Central memory CD8-positive, alpha-beta T cell (primary cell): Measurements from ENCODE around the gene TMEM132E.

Experiments used
- ATAC-seq: fragments of 150-1000 bp; cut with Tn5 transposase; replicated peaks from 2 replicates; pipeline ENCODE4 v1.10.0; 2022; ENCODE audit warnings: mild to moderate bottlenecking, moderate FRiP score, moderate number of reproducible peaks; ENCODE audit not compliant: poor library complexity, severe bottlenecking; ENCODE audit errors: extremely low read depth
- DNase-seq, 2 donors: peaks; one replicate each; pipeline ENCODE4 v3.0.0; 2021; ENCODE audit warnings: low spot score in 2 of 2
- H3K27ac Mint-ChIP-seq: one replicate; pipeline ENCODE4 v1.8.0; 2022; ENCODE audit warnings: low read depth, mild to moderate bottlenecking, moderate library complexity, mixed read lengths
- H3K27me3 Mint-ChIP-seq: one replicate; pipeline ENCODE4 v1.8.0; 2022; ENCODE audit warnings: mixed read lengths
- H3K36me3 Mint-ChIP-seq: one replicate; pipeline ENCODE4 v1.8.0; 2022; ENCODE audit warnings: mild to moderate bottlenecking, moderate library complexity, mixed read lengths; ENCODE audit not compliant: insufficient read depth
- H3K4me1 Mint-ChIP-seq: one replicate; pipeline ENCODE4 v1.8.0; 2022; ENCODE audit warnings: mixed read lengths
- H3K4me3 Mint-ChIP-seq: one replicate; pipeline ENCODE4 v1.8.0; 2022; ENCODE audit warnings: mild to moderate bottlenecking, moderate library complexity, mixed read lengths
- H3K9me3 Mint-ChIP-seq: one replicate; pipeline ENCODE4 v1.8.0; 2022; ENCODE audit warnings: mixed read lengths

Gene TMEM132E

GRCh38 chr17:34556384-34556783, 23.0 kb upstream of the TMEM132E start:
- ATAC-seq (no peak), DNase-seq (no peak)
- Mint-ChIP-seq H3K36me3 (no peaks in the 10 kb centered on the region), H3K4me3 (no peak overlapping the region), H3K4me1 (no peaks in the 10 kb centered on the region), H3K27ac (no peak overlapping the region), H3K9me3 (no peaks in the 10 kb centered on the region), H3K27me3 (peaks cover 32% of the 10 kb centered on the region)

DNA sequence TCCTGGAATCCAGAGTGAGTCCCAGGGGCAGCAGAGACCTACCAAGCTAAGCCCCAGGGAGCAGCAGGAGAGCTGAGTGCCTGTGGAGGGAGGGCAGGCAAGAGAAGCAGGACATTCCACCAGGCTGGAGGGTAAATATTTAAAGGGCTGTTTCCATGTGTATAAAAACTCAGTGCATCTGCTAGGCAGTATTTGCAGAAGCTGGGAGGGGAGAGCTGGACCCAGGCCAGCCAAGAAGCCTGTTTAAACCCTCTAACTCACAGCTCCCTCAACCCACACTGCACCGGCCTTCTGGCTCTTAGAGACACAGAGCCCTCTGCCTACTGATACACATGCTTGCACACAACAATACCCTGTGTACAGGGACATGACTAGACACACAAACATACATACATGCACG, 22.5 kb upstream of the TMEM132E start:
- DNase-seq (no peak), ATAC-seq (no peak)
- Mint-ChIP-seq H3K4me3 (no peak overlapping the region), H3K4me1 (no peaks in the 10 kb centered on the region), H3K27ac (no peak overlapping the region), H3K27me3 (peaks cover 30% of the 10 kb centered on the region), H3K36me3 (no peaks in the 10 kb centered on the region), H3K9me3 (no peaks in the 10 kb centered on the region)

DNA sequence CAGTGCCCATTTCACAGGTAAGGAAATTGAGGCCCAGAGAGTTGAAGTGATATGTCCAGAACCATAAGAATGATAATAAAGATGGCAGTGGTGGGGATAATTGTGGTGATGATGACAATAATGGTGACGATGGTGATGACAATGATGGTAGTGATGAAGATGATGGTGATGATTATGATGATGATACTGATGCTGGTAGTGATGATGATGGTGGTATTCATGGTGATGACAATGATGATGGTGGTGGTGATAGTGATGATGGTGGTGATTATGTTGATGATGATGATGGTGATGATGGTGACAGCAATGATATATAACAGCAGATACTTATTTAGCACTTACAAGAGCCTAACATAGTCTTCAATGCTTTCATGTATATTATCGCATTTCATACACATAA, 18.1 kb upstream of the TMEM132E start:
- no peak overlapping the region for H3K4me3 Mint-ChIP-seq
- H3K27ac Mint-ChIP-seq = no peak overlapping the region
- ATAC-seq (no peak), DNase-seq (no peak)
- H3K27me3 Mint-ChIP-seq = peaks cover 26% of the 10 kb centered on the region
- no peaks in the 10 kb centered on the region for H3K36me3 Mint-ChIP-seq
- H3K9me3 Mint-ChIP-seq = no peaks in the 10 kb centered on the region
- no peaks in the 10 kb centered on the region for H3K4me1 Mint-ChIP-seq

DNA sequence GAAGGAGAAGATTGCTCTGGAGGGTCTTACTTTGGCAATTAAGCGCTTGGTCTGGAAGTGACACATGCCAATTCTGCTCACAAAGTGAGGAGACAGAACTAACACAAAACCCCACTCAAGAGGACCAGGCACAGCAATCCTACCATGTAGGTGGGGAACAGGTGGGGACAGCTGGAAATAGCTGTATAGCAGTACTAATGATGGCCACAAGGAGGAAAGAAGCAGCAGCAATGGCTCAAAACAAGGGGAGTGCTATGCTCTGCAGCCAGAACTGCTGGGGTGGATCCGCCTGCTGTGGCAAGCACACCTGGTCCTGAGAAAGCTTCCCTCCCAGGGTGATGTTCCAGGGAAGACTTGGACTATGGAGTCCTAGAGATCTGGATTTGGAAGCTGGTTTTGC, 17.0 kb upstream of the TMEM132E start:
- Mint-ChIP-seq H3K4me1 (no peaks in the 10 kb centered on the region), H3K4me3 (no peak overlapping the region), H3K27me3 (peaks cover 26% of the 10 kb centered on the region), H3K36me3 (no peaks in the 10 kb centered on the region), H3K27ac (no peak overlapping the region), H3K9me3 (no peaks in the 10 kb centered on the region)
- ATAC-seq (no peak), DNase-seq (no peak)

- ATAC-seq (no peak), DNase-seq (no peak)
- Mint-ChIP-seq H3K4me3 (no peak overlapping the region), H3K27me3 (peaks cover 31% of the 10 kb centered on the region), H3K27ac (no peak overlapping the region), H3K9me3 (no peaks in the 10 kb centered on the region), H3K4me1 (no peaks in the 10 kb centered on the region), H3K36me3 (no peaks in the 10 kb centered on the region)
Measured at GRCh38 chr17:34565713-34566112, 13.7 kb upstream of the TMEM132E start.

GRCh38 chr17:34566201-34566600, 13.2 kb upstream of the TMEM132E start:
- H3K36me3 Mint-ChIP-seq = no peaks in the 10 kb centered on the region
- H3K4me1 Mint-ChIP-seq = no peaks in the 10 kb centered on the region
- no peak overlapping the region for H3K4me3 Mint-ChIP-seq
- H3K27ac Mint-ChIP-seq = no peak overlapping the region
- ATAC-seq = no peak
- H3K9me3 Mint-ChIP-seq = no peaks in the 10 kb centered on the region
- peaks cover 32% of the 10 kb centered on the region for H3K27me3 Mint-ChIP-seq
- DNase-seq = no peak

DNA sequence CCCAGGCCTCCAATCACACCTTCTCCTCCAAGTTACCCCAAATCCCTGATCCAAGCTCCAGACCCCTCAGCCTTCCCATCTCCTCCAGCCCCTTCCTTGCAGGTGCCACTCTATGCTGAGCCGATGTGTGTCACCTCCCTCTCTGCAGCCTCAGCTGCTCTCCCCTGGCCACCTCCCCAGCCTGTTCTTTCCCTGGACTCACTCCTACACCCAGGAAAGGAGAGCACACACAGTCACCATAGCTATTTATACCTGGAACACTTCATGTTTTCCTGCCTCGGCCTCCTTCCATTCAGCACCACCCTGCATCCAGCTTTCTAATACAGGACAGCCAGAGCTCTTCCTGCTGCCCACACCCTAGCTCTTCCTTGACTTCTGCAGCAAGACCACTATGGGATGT, 12.5 kb upstream of the TMEM132E start:
- ATAC-seq (no peak), DNase-seq (no peak)
- H3K27me3 Mint-ChIP-seq = peaks cover 33% of the 10 kb centered on the region
- no peaks in the 10 kb centered on the region for H3K4me1 Mint-ChIP-seq
- H3K36me3 Mint-ChIP-seq = no peaks in the 10 kb centered on the region
- H3K27ac Mint-ChIP-seq = no peak overlapping the region
- H3K9me3 Mint-ChIP-seq = no peaks in the 10 kb centered on the region
- H3K4me3 Mint-ChIP-seq = no peak overlapping the region

- Mint-ChIP-seq H3K27me3 (peaks cover 43% of the 10 kb centered on the region), H3K9me3 (no peaks in the 10 kb centered on the region)
- no peak for DNase-seq
Measured at GRCh38 chr17:34567691-34568465, 11.5 kb upstream of the TMEM132E start.

DNA sequence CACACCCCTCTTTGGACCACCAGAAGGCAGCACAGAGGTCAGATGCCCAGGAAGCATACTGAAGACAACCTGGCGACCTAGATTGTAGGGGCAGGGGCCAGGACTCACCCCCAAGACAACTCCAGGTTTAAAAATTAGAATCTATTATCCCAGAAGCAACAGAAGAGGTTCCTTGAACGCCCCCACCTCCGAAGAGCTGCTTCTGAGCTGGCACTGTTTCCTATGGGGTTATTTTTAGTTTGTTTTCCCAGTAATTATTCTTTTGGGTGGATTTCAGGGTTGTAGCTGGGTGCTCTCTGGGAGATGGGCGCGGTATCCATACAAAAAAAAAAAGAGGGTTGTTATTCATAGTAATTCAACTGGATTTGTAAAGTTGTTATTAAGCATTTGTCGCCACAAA, 10.4 kb upstream of the TMEM132E start:
- no peaks in the 10 kb centered on the region for H3K36me3 Mint-ChIP-seq
- H3K27me3 Mint-ChIP-seq = peaks cover 43% of the 10 kb centered on the region
- no peak overlapping the region for H3K4me3 Mint-ChIP-seq
- ATAC-seq (no peak), DNase-seq (no peak)
- no peaks in the 10 kb centered on the region for H3K9me3 Mint-ChIP-seq
- H3K4me1 Mint-ChIP-seq = no peaks in the 10 kb centered on the region
- no peak overlapping the region for H3K27ac Mint-ChIP-seq

More at GRCh38 chr17:34567691-34568465, 11.5 kb upstream of the TMEM132E start:
- Mint-ChIP-seq H3K27ac (no peak overlapping the region), H3K4me1 (no peaks in the 10 kb centered on the region), H3K4me3 (no peak overlapping the region), H3K36me3 (no peaks in the 10 kb centered on the region)
- no peak for ATAC-seq

- Mint-ChIP-seq H3K4me1 (no peaks in the 10 kb centered on the region), H3K9me3 (no peaks in the 10 kb centered on the region), H3K27ac (no peak overlapping the region), H3K36me3 (no peaks in the 10 kb centered on the region), H3K4me3 (no peak overlapping the region), H3K27me3 (peaks cover 44% of the 10 kb centered on the region)
- no peak for DNase-seq
- ATAC-seq = no peak
Measured at GRCh38 chr17:34569591-34569990, 9.8 kb upstream of the TMEM132E start.

DNA sequence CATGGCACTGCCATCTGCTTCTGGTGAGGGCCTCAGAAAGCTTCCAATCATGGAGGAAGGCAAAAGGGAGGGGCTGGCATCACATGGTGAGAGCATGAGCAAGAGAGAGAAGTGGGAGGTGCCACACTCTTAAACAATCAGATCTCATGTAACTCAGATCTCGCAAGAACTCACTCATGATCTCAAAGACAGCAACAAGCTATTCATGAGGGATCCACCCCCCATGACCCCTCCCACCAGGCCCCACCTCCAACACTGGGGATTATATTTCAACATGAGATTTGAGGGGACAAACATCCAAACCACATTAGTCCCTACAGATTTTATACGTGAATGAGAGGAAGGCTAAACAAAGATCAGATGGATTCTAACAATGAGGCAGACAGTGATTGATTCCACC, 8.9 kb upstream of the TMEM132E start:
- ATAC-seq (no peak), DNase-seq (no peak)
- Mint-ChIP-seq H3K27ac (no peak overlapping the region), H3K9me3 (no peaks in the 10 kb centered on the region), H3K36me3 (no peaks in the 10 kb centered on the region), H3K4me3 (no peak overlapping the region), H3K27me3 (peaks cover 53% of the 10 kb centered on the region), H3K4me1 (no peaks in the 10 kb centered on the region)

DNA sequence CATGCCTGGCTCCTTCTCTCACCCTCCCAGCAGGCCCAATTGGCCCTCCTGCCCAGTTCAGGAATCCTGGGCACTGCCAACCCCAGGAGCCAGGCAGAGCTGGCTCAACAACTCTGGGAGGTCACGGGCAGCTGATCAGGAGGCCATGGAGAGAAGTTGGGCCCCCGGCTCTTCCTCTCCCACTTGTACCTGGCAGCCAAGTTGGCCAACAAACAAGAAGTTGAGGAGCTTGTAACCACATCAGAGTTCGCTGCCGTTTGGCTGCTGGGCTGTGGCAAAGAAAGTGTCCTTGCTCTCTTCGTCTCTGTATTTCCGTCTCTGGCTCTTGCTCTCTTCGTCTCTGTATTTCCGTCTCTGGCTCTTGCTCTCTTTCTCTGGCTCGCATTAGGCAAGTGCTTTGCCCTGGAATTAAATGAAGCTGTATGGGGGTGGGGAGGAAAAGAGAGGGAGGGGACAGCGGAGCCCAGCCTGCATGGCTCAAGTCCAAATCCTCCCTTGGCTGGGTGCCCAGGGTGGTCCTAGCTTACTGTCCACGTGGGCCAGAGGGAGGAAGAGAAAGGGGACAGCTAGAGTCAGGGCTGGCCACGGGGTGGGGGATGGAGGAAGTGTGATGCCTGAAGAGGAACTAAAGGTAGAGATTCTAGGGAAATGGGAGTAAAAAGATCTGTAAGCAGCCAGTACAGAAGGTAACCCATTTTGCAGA, 7.8 kb upstream of the TMEM132E start:
- H3K4me3 Mint-ChIP-seq = no peak overlapping the region
- H3K36me3 Mint-ChIP-seq = no peaks in the 10 kb centered on the region
- no peaks in the 10 kb centered on the region for H3K4me1 Mint-ChIP-seq
- H3K27me3 Mint-ChIP-seq = peaks cover 63% of the 10 kb centered on the region
- no peaks in the 10 kb centered on the region for H3K9me3 Mint-ChIP-seq
- DNase-seq (no peak), ATAC-seq (no peak)
- no peak overlapping the region for H3K27ac Mint-ChIP-seq

DNA sequence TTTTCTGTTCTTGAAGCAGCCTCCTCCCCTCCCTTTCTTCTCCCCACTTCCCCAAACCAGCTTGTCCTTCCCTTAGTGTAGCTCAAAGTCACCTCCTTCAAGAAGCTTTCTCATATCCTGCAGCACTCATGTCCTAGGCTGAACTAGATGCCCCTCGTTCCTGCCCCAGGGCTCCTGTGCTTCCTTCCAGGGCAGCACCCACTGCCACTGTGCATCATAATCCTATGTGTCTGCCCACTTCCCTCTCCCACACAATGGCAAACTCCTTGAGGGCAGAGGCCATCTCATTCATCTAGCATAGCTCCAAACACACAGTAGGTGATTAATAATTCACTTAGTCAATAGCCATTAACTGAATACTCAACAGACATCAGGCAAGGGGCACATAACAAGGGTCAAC, 6.9 kb upstream of the TMEM132E start:
- no peak for DNase-seq
- H3K9me3 Mint-ChIP-seq = no peaks in the 10 kb centered on the region
- ATAC-seq = no peak
- peaks cover 73% of the 10 kb centered on the region for H3K27me3 Mint-ChIP-seq
- H3K27ac Mint-ChIP-seq = no peak overlapping the region
- H3K4me1 Mint-ChIP-seq = no peaks in the 10 kb centered on the region
- H3K4me3 Mint-ChIP-seq = no peak overlapping the region
- H3K36me3 Mint-ChIP-seq = no peaks in the 10 kb centered on the region
